Measurements from ENCODE around the gene EP400. TPM values are rescaled to one million over a fixed set of nuclear protein-coding genes. Genes with fewer than 3 reads are reported as not detected.

Gene EP400
- total and polyA plus RNA-seq, 9 of the 15 experiments (the other 6 are each of a cell fraction or from before 2014, with no cell fraction given), result 4.5 to 58.0 (median 7.0) TPM

- TF ChIP-seq POLR2G (IDR thresholded peaks at IDR 0.05; ENCODE audit: low read depth, low read length), result peak; percentile 33; the same call in 1 of the 2 replicates
- TF ChIP-seq SREBF2 (CRISPR knock-in tag; IDR thresholded peaks at IDR 0.05), result no peak
- no peak overlapping the region for H2AFZ ChIP-seq (ENCODE audit: low read depth, low read length)
- POLR2A ChIA-PET, result interaction anchor here (0.8 kb wide), 1 partner anchor 16 kb away, joined by 3 read pairs; no protein-coding TSS in a partner anchor
- ATAC-seq (no peak), DNase-seq (ENCODE audit: extremely low read depth in 1 of 4, low spot score in 3 of 4) (no peak), FAIRE-seq (no peak)
- H3K36me3 ChIP-seq (ENCODE audit: control insufficient read depth, insufficient read depth, low read length), result peaks cover 97% of the 10 kb centered on the region; the same call in 2 of the 3 replicates
- H3K9ac ChIP-seq (ENCODE audit: insufficient read depth in 1 of 2, low read depth in 2 of 2, low read length in 2 of 2), result no peak overlapping the region
- in situ Hi-C loops (cut with MboI), result no loop called here
- WGBS (ENCODE audit: insufficient coverage, low coverage, missing lambda C conversion rate), result 94% methylated on average over 18 of the region's 21 CpGs
- intact Hi-C loops (cut with micrococcal nuclease), result no loop called here
- peaks cover 0 to 4% of the 10 kb centered on the region in 2 experiments; a peak in 1 of 5 replicates for H3K4me1 ChIP-seq (replicated peaks in 1 of 2; ENCODE audit: control insufficient read depth in 2 of 2, insufficient read depth in 2 of 2, low read length in 2 of 2)
- H3K4me3 ChIP-seq, result no peak overlapping the region
- H3K27me3 ChIP-seq (ENCODE audit: control insufficient read depth in 2 of 2, insufficient read depth in 2 of 2, low read length in 2 of 2), result no peaks in the 10 kb centered on the region
- no peaks in the 10 kb centered on the region for H3K9me1 ChIP-seq (ENCODE audit: control insufficient read depth, insufficient read depth, low read length)
- no peak overlapping the region for H3K27ac ChIP-seq (ENCODE audit: extremely low read depth, low read depth, low read length)
- no TSS peak for BruUV-seq (replicated peaks)
- no peaks in the 10 kb centered on the region for H3K9me3 ChIP-seq (replicated peaks; ENCODE audit: control insufficient read depth, insufficient read depth, low read depth, low read length)
- CTCF ChIA-PET (ENCODE audit: low intra/inter-chr PET ratio), result no interaction called here
- no peak overlapping the region for H3K4me2 ChIP-seq (ENCODE audit: insufficient read depth, low read length)
- no peaks in the 10 kb centered on the region for H4K20me1 ChIP-seq (replicated peaks; ENCODE audit: control insufficient read depth, insufficient read depth, low read length)
- no peaks in the 10 kb centered on the region for H3K79me2 ChIP-seq (ENCODE audit: control insufficient read depth, insufficient read depth, low read length)
Observed at GRCh38 chr12:132015686-132016430, 66.1 kb downstream of the EP400 start.

- Histone ChIP-seq H3K79me2 (ENCODE audit: control insufficient read depth, insufficient read depth, low read length) (no peaks in the 10 kb centered on the region), H3K9me3 (replicated peaks; ENCODE audit: control insufficient read depth, insufficient read depth, low read depth, low read length) (no peaks in the 10 kb centered on the region), H2AFZ (ENCODE audit: low read depth, low read length) (no peak overlapping the region), H3K36me3 (ENCODE audit: control insufficient read depth, insufficient read depth, low read length) (peaks cover 90% of the 10 kb centered on the region), H4K20me1 (replicated peaks; ENCODE audit: control insufficient read depth, insufficient read depth, low read length) (no peaks in the 10 kb centered on the region), H3K4me2 (ENCODE audit: insufficient read depth, low read length) (no peak overlapping the region), H3K27me3 (ENCODE audit: control insufficient read depth in 2 of 2, insufficient read depth in 2 of 2, low read length in 2 of 2) (no peaks in the 10 kb centered on the region), H3K4me1 (replicated peaks in 1 of 2; ENCODE audit: control insufficient read depth in 2 of 2, insufficient read depth in 2 of 2, low read length in 2 of 2) (peaks cover 0 to 4% of the 10 kb centered on the region in 2 experiments; a peak in 1 of 5 replicates), H3K27ac (ENCODE audit: extremely low read depth, low read depth, low read length) (no peak overlapping the region), H3K4me3 (no peak overlapping the region), H3K9ac (ENCODE audit: insufficient read depth in 1 of 2, low read depth in 2 of 2, low read length in 2 of 2) (no peak overlapping the region), H3K9me1 (ENCODE audit: control insufficient read depth, insufficient read depth, low read length) (no peaks in the 10 kb centered on the region)
- DNase-seq (ENCODE audit: extremely low read depth in 1 of 4, low spot score in 3 of 4), result peak; percentile 21 to 38 (median 28)
- BruUV-seq (replicated peaks), result no TSS peak
- ChIA-PET CTCF (ENCODE audit: low intra/inter-chr PET ratio) (no interaction called here), POLR2A (no interaction called here)
- FAIRE-seq, result no peak
- intact Hi-C loops (cut with micrococcal nuclease) (no loop called here), in situ Hi-C loops (cut with MboI) (no loop called here)
- ATAC-seq, result peak; percentile 54; the same call in 2 of the 3 replicates
- WGBS (ENCODE audit: insufficient coverage, low coverage, missing lambda C conversion rate), result 85% methylated on average over 16 of the region's 18 CpGs
- no peak for TF ChIP-seq NCOR1 (IDR thresholded peaks at IDR 0.05)
- peak; percentile 81 for TF ChIP-seq CREB1 (IDR thresholded peaks at IDR 0.05)
- TF ChIP-seq CREB1 (CRISPR knock-in tag; IDR thresholded peaks at IDR 0.05), result no peak; the same call in 1 of the 2 replicates
- TF ChIP-seq CREM (IDR thresholded peaks at IDR 0.05; ENCODE audit: low read depth), result peak; percentile 81
- peak; percentile 66 for TF ChIP-seq ATF3 (IDR thresholded peaks at IDR 0.05)
- TF ChIP-seq ATF3 (CRISPR knock-in tag; conservative IDR thresholded peaks at IDR 0.05), result no peak
Observed at GRCh38 chr12:132018193-132018916, 68.6 kb downstream of the EP400 start.
